Suprapubic skin (tissue), 4 donors: Measurements from ENCODE around the gene RALGAPA2.

ENCODE experiments used
- EP300 ChIP-seq: sonication (generic); formaldehyde crosslinking; IDR thresholded peaks from one replicate; pipeline ENCODE4 v1.6.1; 2017; ENCODE audit warnings: antibody characterized with exemption
- POLR2A ChIP-seq, 2 donors: fragments of 450-650 bp; IDR thresholded peaks; one replicate each; pipeline ENCODE4 v1.6.1; 2017; ENCODE audit warnings: antibody characterized with exemption in 2 of 2, mild to moderate bottlenecking in 2 of 2, moderate library complexity in 2 of 2
- POLR2AphosphoS5 ChIP-seq, 3 donors: sonication (generic); formaldehyde crosslinking; IDR thresholded peaks; one replicate each; pipeline ENCODE4 v1.6.1; 2017; ENCODE audit warnings: antibody characterized with exemption in 3 of 3
- TF ChIP-seq, protein P1 (sequence below), 2 donors: fragments of 200-600 bp in 1 of 2; fragments of 450-650 bp in 1 of 2; sonication (generic) in 1 of 2; IDR thresholded peaks; one replicate each; pipeline ENCODE4 v1.5.1; 2016 to 2019; ENCODE audit warnings: antibody characterized with exemption in 2 of 2, mild to moderate bottlenecking in 1 of 2, moderate library complexity in 1 of 2

DNA sequence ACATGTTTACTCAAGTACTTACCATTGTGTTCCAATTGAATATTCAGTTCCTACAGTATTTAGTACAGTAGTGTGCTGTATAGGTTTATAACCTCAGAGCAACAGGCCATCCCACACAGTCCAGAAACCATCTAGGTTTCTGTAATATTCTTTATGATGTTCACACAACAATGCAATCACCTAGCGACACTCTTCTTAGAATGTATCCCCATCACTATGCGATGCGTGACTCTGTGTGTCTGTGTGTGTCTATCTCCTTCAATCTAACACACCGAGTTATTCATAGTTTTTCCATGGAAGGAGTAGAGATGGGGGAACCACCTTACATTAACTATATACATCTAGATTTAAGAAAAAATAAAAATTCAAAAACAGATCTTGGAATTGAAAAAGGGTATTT lies 182.8 kb downstream of the RALGAPA2 start:
- TF ChIP-seq POLR2A (IDR thresholded peaks at IDR 0.05) = no peak
- TF ChIP-seq, protein P1, sequence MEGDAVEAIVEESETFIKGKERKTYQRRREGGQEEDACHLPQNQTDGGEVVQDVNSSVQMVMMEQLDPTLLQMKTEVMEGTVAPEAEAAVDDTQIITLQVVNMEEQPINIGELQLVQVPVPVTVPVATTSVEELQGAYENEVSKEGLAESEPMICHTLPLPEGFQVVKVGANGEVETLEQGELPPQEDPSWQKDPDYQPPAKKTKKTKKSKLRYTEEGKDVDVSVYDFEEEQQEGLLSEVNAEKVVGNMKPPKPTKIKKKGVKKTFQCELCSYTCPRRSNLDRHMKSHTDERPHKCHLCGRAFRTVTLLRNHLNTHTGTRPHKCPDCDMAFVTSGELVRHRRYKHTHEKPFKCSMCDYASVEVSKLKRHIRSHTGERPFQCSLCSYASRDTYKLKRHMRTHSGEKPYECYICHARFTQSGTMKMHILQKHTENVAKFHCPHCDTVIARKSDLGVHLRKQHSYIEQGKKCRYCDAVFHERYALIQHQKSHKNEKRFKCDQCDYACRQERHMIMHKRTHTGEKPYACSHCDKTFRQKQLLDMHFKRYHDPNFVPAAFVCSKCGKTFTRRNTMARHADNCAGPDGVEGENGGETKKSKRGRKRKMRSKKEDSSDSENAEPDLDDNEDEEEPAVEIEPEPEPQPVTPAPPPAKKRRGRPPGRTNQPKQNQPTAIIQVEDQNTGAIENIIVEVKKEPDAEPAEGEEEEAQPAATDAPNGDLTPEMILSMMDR (IDR thresholded peaks at IDR 0.05) = no peak
- TF ChIP-seq POLR2AphosphoS5 (IDR thresholded peaks at IDR 0.05) = no peak
- TF ChIP-seq EP300 = no peak
